NCI-H2029 (cell line): ENCODE measurements around the gene BCAP31.
"Not testable (repeated sequence)": the region's sequence is repeated elsewhere in the genome, so short reads cannot be mapped to it uniquely, and the experiment has no call there.

Experiments used
- DNase-seq: peaks from one replicate; lab custom pipeline; 2025; lab: John Stamatoyannopoulos, UW

The BCAP31 gene

GRCh38 chrX:153709726-153710674 is 14.2 kb downstream of the BCAP31 start:
- no peak for DNase-seq

- DNase-seq, result no peak
Measured at GRCh38 chrX:153708415-153708814, 15.8 kb downstream of the BCAP31 start.

- no peak for DNase-seq
Measured at GRCh38 chrX:153707406-153707805, 16.8 kb downstream of the BCAP31 start.

GRCh38 chrX:153706799-153707198 is 17.4 kb downstream of the BCAP31 start:
- no peak for DNase-seq

GRCh38 chrX:153705403-153706060 is 18.7 kb downstream of the BCAP31 start:
- DNase-seq, result not testable (repeated sequence)

- DNase-seq, result not testable (repeated sequence)
Measured at GRCh38 chrX:153704631-153705402, 19.4 kb downstream of the BCAP31 start.

- no peak for DNase-seq
Measured at GRCh38 chrX:153704021-153704526, 20.1 kb downstream of the BCAP31 start.

- no peak for DNase-seq
Measured at GRCh38 chrX:153703036-153703370, 21.2 kb downstream of the BCAP31 start.

GRCh38 chrX:153702336-153703035 is 21.7 kb downstream of the BCAP31 start:
- no peak for DNase-seq

GRCh38 chrX:153701706-153702105 is 22.5 kb downstream of the BCAP31 start:
- no peak for DNase-seq

GRCh38 chrX:153700967-153701366 is 23.2 kb downstream of the BCAP31 start:
- no peak for DNase-seq

- DNase-seq, result no peak
Measured at GRCh38 chrX:153700376-153700945, 23.7 kb downstream of the BCAP31 start.

GRCh38 chrX:153699784-153700371 is 24.3 kb downstream of the BCAP31 start:
- DNase-seq, result not testable (repeated sequence)

- not testable (repeated sequence) for DNase-seq
Measured at GRCh38 chrX:153699210-153699783, 24.9 kb downstream of the BCAP31 start.

- DNase-seq, result no peak
Measured at GRCh38 chrX:153697924-153698865, 26.0 kb downstream of the BCAP31 start.

- DNase-seq, result not testable (repeated sequence)
Measured at GRCh38 chrX:153696986-153697722, 27.0 kb downstream of the BCAP31 start.

GRCh38 chrX:153696538-153696937 is 27.6 kb downstream of the BCAP31 start:
- DNase-seq, result not testable (repeated sequence)

GRCh38 chrX:153696100-153696499 is 28.1 kb downstream of the BCAP31 start:
- no peak for DNase-seq
